Lung microvascular endothelial cell (primary cell): ENCODE data around the gene PLCH1. TPM values are rescaled to one million over a fixed set of nuclear protein-coding genes. Genes with fewer than 3 reads are reported as not detected.
A peak's percentile ranks its signal among the peaks of the same experiment; 100 is the strongest.

ENCODE experiments used
- DNase-seq, 2 donors: peaks; one replicate each; pipeline versions ENCODE4 v3.0.0 to v3.0.0-alpha.2; 2010; ENCODE audit warnings: low read depth in 2 of 2
- total RNA-seq: library from RNA; depleted of rRNA; stranded (reverse); fragments of >200 nt; gene quantifications from 2 replicates; pipeline ENCODE4 v1.2.1, GENCODE V29; 2014

PLCH1 gene
- total RNA-seq, 1 donor from 2014 or later = not detected

DNA sequence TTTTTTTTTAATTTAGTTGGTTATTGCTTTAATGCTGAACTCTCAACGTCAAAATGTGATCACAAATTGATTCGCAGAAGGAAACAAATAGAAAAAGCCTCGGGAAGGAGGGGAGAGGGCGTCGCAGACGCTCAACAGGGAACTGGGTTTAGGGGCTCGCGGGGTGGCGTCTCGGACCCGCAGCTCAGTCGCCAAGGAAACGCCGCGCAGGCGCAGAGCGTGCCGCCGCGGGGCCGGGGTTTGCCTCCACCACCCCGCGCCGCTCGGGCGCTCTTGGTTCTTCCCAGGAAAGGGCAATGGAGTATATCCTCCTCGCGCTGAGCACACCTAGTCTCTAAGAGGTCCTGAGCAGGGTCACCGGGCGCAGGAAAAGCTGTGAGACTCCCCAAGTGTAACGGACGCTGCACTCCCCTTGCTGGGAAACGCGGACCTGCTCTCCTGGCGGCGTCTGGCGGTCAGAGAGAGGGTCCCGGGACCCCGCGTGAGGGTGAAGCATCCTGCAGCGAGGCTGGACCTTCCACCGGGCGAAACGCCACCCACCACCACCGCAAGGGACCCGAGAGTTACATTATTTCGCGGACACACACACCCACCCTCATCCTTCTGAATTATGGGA is 753 bp downstream of the PLCH1 start:
- DNase-seq = peak; percentile 7 to 21

DNA sequence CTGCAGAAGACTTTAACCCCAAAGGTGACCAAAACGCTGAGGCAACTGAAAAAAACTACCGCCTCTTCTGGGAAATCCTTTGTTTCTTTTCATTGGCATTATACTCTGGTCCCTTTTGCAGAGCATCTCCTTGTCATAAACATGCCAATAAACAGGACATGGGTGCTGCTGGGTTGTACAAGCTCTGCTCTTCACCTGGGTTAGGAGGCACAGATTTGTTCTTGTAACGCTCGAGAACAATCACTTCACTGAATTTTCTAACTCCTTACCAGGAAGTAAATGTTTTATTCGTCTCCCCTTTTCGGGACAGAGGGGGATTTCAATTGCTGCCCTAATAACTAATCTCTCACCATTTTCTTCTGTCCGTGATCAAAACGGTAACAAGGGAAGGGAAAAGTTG is 1.3 kb downstream of the PLCH1 start:
- no peak for DNase-seq

DNA sequence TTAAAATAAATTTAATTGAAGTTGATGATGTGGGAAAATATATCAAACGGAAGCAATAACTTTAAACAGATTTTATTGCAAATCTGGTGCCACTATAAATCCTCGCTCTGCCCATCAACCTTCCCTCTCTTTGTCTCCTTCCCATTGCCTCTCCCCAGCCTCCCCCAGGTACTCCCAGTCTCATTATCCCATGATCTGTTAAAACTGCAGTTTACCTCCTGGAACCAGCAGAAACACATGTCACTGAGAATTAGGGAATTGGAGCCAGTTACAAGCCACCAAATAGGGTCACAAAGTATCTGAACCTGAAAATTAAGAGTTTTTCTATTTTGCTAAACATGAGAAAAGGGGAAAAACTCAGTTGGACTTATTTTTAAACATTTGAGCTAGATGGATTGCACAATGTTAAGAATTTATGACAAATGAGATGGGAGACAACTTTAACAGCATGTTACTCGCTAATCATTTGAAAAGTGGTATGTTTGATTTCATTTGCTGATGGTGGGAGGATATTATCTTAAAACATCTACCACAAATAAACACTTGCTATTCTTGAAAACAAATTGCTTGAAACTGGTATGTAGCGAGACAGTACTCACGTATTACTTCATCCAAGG is 2.4 kb downstream of the PLCH1 start:
- DNase-seq = no peak

DNA sequence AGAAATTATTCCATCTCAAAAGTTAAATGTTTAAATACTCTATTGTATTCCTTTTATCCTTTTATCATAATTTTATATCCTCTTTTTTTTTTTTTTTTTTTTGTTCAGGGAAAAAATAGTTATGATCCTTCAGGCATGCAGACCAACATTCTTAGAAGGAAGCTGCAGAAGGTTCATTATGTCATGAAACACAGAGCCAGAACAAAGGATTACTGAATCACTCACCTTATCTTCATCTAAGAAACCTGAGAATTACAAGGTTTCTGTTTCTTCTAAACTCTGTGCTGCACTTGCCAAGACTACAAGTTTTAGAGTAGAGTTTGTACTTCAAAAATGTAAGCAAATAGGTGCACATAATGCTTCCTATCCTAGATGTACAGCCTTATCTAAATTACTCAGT is 3.3 kb downstream of the PLCH1 start:
- no peak for DNase-seq

DNA sequence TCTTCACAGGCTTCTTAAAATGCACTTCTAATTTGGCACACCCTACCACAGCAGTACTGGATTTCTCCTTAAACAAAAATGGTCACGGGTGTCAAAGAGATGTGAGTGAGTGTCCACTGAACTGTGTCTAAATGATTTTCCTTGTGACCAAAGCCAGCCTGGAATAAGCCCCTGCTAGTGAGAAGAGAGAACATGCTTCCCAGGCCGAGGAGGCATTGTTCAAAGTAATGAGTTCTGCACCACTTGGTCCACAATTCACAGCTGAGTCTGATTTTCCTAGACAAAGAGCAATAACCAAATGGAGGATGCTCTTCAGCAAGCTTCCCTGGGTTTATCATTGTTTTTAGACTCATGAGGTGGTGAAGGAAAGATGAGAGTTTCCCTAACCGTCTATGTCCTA is 3.8 kb downstream of the PLCH1 start:
- no peak for DNase-seq

DNA sequence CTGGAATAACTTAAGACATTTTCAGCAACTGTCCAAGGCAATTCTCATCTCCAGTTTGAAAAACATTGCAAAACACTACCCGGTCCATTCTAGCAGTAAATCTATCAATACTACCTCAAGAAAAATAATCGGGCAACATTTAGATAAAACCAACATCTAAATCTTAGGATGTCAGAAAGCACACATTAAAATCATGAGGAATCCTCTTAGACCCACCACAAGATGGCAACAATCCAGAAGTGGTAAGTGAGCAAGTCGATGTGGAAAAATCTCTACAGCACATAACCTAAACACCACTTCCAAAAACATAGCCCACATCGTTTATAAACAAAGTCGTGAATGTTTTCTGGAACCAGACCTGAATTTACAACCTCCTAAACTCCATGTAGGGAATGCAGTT is 5.7 kb downstream of the PLCH1 start:
- DNase-seq = no peak

DNA sequence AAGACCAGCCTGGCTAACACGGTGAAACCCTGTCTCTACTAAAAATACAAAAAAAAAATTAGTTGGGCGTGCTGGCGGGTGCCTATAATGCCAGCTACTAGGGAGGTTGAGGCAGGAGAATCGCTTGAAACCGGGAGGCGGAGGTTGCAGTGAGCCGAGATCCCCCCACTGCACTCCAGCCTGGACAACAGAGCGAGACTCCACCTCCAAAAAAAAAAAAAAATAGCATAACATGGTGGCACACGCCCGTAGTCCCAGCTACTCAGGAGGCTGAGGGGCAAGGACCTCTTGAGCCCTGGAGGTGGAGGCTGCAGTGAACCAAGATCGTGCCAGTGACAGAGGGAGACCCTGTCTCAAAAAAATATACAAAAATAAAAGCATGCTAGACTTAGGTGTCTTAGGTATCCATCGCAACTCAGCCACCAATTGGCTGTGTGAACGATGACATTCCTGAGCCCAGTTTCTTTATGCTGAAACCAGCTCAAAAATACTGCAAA is 6.2 kb downstream of the PLCH1 start:
- no peak for DNase-seq

DNA sequence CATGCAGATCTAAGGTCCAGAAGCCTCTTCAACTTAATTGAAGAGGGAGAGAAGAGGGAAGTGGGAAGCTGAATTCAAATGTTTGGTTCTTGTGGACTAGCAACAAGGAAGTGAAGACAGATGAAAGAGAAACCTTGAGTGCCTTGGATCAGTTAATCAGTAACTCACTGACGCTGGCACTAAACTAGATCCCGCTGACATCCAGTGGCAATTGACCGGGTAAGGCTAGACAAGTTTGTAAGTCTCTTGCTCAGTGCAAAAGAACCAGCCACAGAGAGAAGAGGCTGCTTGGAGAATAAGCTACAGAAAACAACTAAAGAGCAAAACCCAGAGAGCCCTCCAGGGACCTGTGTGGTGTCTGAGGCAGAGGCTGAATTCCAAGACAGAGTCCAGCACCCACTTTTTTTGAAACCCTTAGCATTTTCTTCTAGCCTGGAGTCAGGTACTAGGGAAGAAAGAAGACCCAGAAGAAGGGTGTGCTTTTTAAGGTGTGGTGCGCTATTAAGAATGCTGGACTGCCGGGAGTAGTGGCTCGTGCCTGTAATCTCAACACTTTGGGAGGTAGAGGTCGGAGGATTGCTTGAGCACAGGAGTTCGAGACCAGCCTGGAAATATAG is 6.9 kb downstream of the PLCH1 start:
- DNase-seq = no peak

DNA sequence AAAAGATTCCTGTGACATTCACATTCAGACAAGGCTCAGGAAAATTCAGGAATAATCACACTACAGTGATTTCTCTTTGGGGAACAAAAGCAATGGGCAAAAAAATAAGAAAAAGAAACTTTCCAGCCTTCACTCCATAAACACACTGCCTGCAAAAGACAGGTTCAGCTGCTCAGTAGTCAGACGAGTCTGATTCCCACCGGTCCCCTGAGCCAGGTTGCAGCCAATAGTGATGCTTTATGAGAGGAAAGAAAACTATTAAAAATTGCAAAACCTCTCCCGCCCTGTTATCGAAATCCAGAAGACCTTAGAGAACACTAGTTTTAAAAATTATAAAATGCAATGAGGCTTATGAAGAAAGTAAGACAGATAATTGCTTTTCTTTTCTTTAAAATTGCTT is 8.5 kb downstream of the PLCH1 start:
- DNase-seq = no peak

DNA sequence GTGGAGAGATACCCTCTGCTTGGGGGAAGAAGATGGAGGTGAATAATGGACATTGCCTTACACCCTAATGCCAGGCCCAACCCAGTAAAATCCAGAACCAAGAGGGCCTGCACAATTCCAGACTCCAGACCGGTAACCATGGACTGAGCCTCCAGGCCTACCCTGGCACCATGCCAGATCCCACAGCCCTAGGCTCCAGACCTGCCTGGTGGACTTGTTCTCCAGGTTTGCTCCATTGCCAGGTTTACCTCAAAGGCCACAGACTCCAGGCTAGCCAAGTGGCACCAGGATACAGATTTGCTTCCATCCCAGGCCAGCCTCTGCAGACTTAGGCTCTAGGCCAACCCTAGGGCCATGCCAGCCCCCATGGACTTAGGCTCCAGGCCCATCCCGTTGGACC is 14.0 kb downstream of the PLCH1 start:
- no peak for DNase-seq

DNA sequence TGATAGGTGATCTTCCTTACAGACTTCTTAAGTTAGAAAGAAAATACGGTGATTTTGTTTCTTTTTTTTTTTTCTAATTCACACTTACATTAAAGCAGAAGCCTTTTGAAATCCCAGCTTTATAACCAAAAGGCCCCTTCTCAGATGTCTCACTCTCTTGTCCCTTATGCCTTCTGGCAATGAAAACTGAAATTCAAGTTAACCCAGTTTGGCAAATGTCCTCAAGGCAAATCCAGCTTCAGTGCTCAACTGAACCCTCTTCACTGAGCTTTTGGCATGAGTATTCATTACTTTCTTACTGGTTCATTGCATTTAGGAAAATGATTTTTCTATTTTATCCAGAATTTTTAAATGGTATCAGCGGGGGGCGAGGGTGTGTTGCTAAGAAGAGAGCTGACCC is 17.0 kb downstream of the PLCH1 start:
- no peak for DNase-seq

DNA sequence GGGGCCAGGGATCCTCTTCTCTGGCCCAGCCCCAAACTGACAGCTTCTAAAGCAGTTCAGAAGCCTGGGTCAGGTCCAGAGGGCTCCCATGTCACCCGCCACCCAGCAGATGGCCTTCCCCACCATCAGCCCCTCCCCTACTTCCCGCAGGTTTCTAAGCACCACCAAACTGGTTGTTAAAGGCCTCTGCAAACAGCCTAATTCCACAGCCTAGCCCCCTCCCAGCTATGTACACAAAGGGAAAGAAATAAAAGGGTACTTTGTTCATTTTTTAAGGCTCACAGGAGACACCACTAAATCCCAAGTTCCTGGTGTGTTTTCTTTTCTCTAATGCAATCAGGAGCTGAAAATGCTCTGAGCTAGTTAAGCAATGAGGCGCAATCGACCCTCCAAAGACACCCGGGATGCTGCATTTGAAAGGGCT is 30.6 kb downstream of the PLCH1 start:
- DNase-seq = no peak

DNA sequence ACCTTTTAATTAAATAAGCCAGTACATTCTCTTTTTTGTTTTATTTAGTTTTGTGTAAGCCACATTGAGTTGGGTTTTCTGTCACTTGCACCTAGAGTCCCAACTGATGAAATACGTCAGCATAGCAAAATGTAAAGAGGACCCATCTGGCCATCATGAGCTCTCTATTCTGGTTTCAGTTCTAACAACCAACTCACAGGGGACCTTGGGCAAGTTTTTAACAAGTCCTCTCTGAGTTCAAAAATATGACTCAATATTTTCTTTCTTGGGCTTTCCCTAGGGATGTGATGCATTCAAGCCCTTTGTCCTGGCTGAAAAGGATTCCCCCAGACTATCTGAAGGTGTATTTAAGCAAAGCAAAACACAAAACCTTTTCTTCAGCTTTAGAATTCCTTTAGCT is 32.9 kb downstream of the PLCH1 start:
- DNase-seq = no peak

DNA sequence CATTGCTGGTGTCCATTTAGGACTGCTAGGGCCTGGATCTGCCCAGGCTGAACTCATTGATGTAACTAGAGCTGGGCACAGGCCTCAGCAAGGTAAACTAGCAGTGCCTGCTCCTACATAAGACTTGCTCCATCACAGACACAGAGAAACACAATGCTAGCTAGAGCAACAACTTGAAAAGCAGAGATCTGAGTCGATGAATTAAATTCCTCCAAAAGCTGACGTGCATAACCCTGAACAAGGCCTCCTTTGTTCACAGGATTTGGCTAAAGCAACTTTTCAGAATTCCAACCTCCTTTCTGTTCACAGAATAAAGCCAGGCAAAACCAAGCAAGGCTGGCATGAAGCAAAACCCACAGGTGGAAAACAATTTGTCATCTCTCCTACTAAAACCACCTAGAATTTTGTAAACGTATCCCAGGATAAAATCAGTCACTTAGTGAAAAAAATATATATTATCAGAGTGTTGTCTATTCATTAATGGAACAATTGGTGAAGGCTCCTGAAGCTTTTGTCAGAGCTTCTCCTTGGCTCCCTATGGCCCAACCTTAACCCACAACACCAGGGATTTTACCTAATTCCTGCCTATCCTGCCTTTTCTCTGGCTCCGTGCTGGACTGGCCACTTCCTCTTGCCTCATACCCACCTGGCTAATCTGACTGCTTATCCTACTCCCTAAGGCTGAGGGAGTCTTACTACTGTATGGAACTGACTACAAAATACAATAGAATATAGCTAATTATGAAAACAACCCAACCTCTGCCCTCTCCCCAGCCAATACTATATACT is 39.9 kb downstream of the PLCH1 start:
- no peak for DNase-seq

DNA sequence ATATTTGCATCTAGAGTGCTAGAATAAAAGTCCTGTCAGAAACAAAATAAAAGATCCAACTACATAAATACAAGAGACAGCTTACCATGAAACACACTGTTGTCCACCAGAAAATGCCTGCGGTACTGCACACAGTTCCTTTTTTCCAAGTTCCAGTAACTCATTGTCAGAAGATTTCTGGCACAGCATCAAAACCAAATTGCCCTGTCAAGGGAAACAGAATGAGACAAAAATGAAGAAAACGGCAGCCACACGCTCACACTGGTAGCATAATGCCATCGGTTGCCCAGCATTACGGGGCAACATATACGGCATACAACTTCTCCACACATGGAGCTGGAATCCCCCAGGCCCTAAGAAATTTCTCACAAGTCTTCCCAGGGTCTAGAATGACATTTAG is 40.8 kb downstream of the PLCH1 start:
- DNase-seq = peak in 1 of 2 donors; percentile 1

DNA sequence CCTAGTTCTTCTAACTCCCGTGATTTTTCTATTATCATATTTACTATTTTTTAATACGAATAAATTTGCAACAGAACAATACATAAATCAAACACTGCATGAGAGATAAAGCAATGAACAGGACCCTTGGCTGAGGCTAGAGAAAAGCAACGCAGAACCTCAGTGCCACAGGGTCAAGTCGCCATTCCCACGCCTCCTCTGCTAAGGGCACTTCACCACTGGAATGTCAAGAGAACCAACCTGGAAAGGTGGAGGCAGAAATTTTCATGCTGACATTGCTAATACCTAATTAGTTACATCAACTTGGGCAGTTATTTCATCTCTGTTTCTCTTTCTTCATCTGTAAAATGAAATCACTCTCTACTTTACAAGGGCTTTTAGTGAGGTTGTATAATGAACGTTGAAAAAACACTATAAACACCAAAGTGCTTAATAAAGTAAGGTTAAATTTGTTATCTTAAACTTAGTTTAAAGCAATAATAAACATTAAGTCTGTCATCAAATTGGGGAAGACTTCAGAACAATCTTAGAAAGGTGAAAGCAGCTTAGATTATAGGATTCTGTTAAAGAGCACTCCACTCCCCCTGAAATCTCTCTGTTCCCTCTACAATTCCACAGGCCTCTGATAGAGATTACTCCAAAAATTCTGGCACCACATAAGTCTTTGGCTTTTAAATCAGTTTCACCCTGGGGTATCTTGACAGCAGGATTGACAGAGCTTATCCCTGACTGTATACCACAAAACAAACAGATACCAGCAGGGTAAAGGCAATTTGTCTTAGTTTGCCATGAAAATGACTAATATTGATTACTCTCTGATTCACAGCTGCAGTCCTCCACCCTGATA is 41.9 kb downstream of the PLCH1 start:
- no peak for DNase-seq

DNA sequence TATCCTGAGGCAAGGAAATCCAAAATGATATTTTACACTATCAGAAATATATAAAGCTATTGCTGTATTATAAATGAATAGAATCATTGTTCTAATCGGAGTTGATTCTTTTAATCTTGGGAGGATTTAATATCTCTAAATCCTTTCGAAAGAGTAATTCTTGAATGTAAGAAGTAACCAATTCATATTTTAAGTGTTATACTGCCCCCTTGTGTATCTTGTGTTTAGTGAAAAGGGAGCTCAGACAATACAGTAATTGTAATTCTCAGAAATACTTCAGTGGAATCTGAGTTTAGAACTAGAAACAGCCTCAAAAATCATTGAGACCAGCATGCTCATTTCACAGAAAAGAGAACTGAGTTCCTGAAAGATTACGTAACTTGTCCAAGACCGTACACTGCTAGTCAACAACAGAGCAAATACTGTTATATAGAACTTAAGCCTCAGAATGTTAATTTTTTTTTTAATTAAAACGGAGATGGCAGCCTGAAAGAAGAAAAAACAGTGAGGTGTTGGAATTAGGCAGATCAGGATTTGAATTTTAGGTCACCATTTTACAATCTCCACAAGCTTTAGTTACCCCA is 42.9 kb downstream of the PLCH1 start:
- peak; percentile 48 to 49 for DNase-seq

DNA sequence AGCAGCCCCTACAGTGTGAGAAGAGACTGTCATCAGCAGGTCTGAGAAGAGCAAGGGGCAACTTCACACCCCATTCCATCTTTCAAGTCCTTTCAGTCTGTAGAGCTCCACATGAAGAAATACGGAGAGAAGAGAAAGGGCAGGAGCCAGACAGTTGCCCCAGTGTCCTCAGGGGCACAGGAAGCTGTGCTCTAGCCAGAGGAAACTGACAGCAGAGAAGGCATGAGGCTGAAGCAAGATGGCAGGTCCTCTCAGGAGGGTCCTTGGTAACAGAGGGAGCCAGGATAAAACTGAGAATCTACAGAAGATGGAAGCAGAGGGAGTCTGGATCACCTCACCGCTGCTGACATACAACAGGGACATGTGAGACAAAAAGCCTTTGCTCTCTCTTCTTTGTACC is 47.3 kb downstream of the PLCH1 start:
- no peak for DNase-seq

DNA sequence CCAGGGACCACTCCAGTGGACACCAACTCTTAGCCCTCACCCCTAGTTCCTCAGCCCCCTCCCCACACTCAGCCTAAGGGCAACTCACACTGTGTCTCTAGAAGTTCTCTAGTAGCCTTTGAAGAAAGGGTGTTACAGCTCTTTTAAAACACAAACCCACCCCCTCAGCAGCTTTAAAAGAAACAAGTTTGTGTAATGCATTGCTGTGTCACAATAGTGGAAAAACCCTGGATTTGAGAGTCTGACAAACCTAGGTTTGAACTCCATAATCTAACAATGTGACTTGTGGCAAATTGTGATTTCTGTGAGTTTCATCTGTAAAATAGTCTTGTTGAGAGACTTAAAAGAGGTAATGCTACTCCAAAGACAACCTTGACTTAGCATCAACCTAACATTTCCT is 54.0 kb downstream of the PLCH1 start:
- no peak for DNase-seq

DNA sequence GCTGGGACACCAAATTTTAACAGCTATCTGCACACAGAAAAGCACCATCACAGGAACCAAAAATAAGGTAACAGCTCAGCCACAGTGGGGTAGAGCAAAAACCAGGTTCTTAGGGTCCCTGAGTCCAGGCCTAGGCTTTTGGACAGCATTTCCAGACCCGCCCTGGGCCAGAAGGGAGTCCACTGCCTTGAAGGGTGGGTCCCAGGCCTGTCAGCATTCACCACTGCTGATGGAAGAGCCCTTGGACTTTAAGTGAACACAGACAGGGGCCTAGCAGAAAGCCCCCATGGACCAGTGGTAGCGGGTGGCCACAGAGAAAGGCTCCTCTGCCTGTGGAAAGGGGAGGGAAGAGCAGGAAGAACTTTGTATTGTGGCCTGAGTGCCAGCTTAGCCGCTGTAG is 56.4 kb downstream of the PLCH1 start:
- no peak for DNase-seq

DNA sequence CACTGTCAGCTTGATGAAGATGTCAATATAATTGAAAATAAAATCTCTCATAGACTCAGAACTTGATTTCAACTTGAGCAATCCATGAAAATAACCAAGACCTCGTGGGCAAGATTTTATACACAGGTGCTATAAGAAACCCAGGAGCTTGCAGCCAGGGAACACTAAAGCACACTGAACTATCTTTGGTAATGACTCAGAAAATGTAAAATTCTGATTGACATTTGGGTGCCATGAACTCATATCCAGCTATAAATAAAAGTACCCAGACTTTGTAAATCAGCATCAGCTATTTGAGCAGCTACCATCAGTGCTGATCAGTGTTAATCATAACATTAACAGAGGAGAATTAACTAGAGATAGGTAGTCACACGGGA is 61.5 kb downstream of the PLCH1 start:
- DNase-seq = no peak
